ENCODE results near the gene GLUD1.
"Not testable (repeated sequence)": the region's sequence is repeated elsewhere in the genome, so short reads cannot be mapped to it uniquely, and the experiment has no call there.

DNA sequence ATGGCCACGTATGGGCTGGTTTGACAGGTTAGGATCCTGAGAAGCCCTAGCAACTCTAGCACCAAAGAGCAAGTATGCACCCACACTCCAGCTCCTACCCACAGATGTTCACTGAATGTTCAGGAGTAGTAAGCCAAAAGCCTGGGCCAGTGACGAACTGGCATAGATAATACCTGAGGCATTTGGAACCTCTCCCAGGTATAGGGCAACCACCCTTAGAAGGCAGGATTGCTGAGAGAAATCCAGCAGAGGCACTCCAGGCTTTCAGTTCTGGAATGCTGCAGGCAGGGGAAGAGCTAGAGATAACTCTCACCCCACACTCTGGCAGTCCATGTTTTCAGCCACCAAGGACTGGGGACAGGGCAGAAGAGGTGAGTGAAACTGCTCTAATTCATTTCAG lies 39.8 kb upstream of the GLUD1 start:
- TF ChIP-seq, protein P1, sequence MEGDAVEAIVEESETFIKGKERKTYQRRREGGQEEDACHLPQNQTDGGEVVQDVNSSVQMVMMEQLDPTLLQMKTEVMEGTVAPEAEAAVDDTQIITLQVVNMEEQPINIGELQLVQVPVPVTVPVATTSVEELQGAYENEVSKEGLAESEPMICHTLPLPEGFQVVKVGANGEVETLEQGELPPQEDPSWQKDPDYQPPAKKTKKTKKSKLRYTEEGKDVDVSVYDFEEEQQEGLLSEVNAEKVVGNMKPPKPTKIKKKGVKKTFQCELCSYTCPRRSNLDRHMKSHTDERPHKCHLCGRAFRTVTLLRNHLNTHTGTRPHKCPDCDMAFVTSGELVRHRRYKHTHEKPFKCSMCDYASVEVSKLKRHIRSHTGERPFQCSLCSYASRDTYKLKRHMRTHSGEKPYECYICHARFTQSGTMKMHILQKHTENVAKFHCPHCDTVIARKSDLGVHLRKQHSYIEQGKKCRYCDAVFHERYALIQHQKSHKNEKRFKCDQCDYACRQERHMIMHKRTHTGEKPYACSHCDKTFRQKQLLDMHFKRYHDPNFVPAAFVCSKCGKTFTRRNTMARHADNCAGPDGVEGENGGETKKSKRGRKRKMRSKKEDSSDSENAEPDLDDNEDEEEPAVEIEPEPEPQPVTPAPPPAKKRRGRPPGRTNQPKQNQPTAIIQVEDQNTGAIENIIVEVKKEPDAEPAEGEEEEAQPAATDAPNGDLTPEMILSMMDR (IDR thresholded peaks at IDR 0.05; ENCODE audit: low read depth, low read length, poor library complexity, severe bottlenecking) = not testable (repeated sequence)
- not testable (repeated sequence) for TF ChIP-seq EZH2phosphoT487 (IDR thresholded peaks at IDR 0.05; ENCODE audit: borderline replicate concordance, low read length)
